OCI-LY3 (cell line): ENCODE data around the gene AUTS2.

Experiments used
- H2AFZ ChIP-seq: fragments of 200-600, 300-600 bp; shearing (Covaris generic); 2 replicates; pipeline ENCODE4 v1.6.0; 2014; ENCODE audit warnings: antibody characterized with exemption, low read depth, low read length
- H3K27ac ChIP-seq: fragments of 200-600, 300-600 bp; sonication (generic); 2 replicates; pipeline ENCODE4 v1.5.1; 2014; ENCODE audit warnings: mild to moderate bottlenecking, low read length, moderate library complexity, mixed read lengths
- H3K27me3 ChIP-seq: fragments of 200-600, 300-600 bp; sonication (generic); 2 replicates; pipeline ENCODE4 v1.6.1; 2014; ENCODE audit warnings: low read depth, low read length, mixed read lengths
- H3K36me3 ChIP-seq: fragments of 200-600, 300-600 bp; sonication (generic); replicated peaks from 2 replicates; pipeline ENCODE3; 2014; ENCODE audit warnings: low read depth, low read length, mixed read lengths
- H3K4me1 ChIP-seq: fragments of 300-600, 200-600 bp; sonication (generic); 2 replicates; pipeline ENCODE4 v1.6.1; 2014; ENCODE audit warnings: low read length, mixed read lengths
- H3K4me2 ChIP-seq: fragments of 200-600, 300-600 bp; sonication (generic); 2 replicates; pipeline ENCODE4 v1.6.1; 2014; ENCODE audit warnings: low read length, mixed read lengths
- H3K4me3 ChIP-seq: fragments of 300-600, 200-600 bp; sonication (generic); 2 replicates; pipeline ENCODE4 v1.5.1; 2014; ENCODE audit warnings: antibody characterized with exemption, mild to moderate bottlenecking, low read length, moderate library complexity
- H3K79me2 ChIP-seq: fragments of 300-600, 200-600 bp; shearing (Covaris generic); 2 replicates; pipeline ENCODE4 v1.6.1; 2014; ENCODE audit warnings: mild to moderate bottlenecking, low read length, mixed read lengths
- H3K9ac ChIP-seq: fragments of 300-600, 200-600 bp; shearing (Covaris generic); 2 replicates; pipeline ENCODE4 v1.6.0; 2014; ENCODE audit warnings: mild to moderate bottlenecking, low read length, moderate library complexity
- H3K9me3 ChIP-seq: fragments of 200-600, 300-600 bp; shearing (Covaris generic); 2 replicates; pipeline ENCODE4 v1.6.1; 2014; ENCODE audit warnings: low read length, mixed read lengths; ENCODE audit not compliant: insufficient read depth
- H4K20me1 ChIP-seq: fragments of 200-600, 300-600 bp; sonication (generic); 2 replicates; pipeline ENCODE4 v1.6.1; 2016; ENCODE audit warnings: low read length, mixed read lengths; ENCODE audit not compliant: insufficient read depth
- EZH2phosphoT487 ChIP-seq: fragments of 200-600 bp; shearing (Covaris generic); IDR thresholded peaks from 2 replicates; pipeline ENCODE4 v1.6.1; 2018; ENCODE audit warnings: antibody characterized with exemption, mixed run types, low read depth
- TF ChIP-seq, protein P1 (sequence below): fragments of 200-600, 300-600 bp; sonication (generic); IDR thresholded peaks from 2 replicates; pipeline ENCODE4 v1.5.1; 2014; ENCODE audit warnings: antibody characterized with exemption, low read length, low read depth

Gene AUTS2

DNA sequence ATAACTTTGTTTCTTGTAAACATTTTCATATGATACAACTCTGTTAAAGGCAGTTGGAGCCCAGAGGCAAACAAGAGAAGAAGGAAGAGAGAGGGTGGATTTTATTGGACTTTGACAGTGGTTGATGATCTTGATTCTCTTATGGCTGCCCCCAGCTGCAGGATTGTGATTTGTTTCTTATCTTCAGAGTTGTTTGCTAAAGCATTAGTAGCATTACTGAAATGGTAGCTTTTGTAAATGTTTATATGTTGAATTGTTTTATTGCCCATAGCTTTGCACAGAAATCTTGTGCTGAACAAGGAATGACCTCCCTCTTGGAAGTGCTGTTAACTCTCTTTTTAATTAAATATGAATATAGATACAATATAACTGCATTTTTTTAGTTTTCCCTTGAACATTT, 309.4 kb downstream of the AUTS2 start:
- H3K27ac ChIP-seq = no peak overlapping the region
- H4K20me1 ChIP-seq = no peaks in the 10 kb centered on the region
- H3K27me3 ChIP-seq = no peaks in the 10 kb centered on the region
- peaks cover 3% of the 10 kb centered on the region; the same call in 1 of the 2 replicates for H3K9me3 ChIP-seq
- H3K79me2 ChIP-seq = no peaks in the 10 kb centered on the region
- no peak overlapping the region for H3K4me3 ChIP-seq
- no peak overlapping the region for H3K9ac ChIP-seq
- H2AFZ ChIP-seq = no peak overlapping the region
- TF ChIP-seq, protein P1, sequence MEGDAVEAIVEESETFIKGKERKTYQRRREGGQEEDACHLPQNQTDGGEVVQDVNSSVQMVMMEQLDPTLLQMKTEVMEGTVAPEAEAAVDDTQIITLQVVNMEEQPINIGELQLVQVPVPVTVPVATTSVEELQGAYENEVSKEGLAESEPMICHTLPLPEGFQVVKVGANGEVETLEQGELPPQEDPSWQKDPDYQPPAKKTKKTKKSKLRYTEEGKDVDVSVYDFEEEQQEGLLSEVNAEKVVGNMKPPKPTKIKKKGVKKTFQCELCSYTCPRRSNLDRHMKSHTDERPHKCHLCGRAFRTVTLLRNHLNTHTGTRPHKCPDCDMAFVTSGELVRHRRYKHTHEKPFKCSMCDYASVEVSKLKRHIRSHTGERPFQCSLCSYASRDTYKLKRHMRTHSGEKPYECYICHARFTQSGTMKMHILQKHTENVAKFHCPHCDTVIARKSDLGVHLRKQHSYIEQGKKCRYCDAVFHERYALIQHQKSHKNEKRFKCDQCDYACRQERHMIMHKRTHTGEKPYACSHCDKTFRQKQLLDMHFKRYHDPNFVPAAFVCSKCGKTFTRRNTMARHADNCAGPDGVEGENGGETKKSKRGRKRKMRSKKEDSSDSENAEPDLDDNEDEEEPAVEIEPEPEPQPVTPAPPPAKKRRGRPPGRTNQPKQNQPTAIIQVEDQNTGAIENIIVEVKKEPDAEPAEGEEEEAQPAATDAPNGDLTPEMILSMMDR = no peak
- no peak for TF ChIP-seq EZH2phosphoT487
- H3K36me3 ChIP-seq = no peaks in the 10 kb centered on the region
- H3K4me1 ChIP-seq = no peaks in the 10 kb centered on the region
- no peak overlapping the region for H3K4me2 ChIP-seq

DNA sequence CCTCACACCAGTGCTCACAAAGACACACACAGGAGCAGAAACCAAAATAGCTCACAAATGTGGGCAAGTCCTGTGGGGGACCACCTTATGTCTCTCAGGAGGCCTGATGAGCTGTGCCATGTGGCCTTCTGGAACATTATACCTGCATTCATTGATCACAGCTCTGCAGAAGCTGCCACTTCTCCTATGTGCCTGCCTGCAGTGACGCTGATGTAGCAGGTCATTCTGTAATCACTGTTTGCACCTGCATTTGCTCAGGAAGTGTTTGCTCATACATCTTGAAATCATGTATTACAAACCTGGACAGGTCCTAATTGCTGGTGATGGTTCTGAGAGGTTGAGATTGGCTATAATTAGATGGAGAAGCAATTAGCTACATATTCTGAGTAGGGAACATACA, 310.2 kb downstream of the AUTS2 start:
- Histone ChIP-seq H3K4me3 (no peak overlapping the region), H3K79me2 (no peaks in the 10 kb centered on the region), H3K4me2 (no peak overlapping the region), H3K27me3 (no peaks in the 10 kb centered on the region), H3K27ac (no peak overlapping the region), H3K36me3 (no peaks in the 10 kb centered on the region), H3K9ac (no peak overlapping the region), H3K4me1 (no peaks in the 10 kb centered on the region), H3K9me3 (peaks cover 3% of the 10 kb centered on the region; the same call in 1 of the 2 replicates), H2AFZ (no peak overlapping the region), H4K20me1 (no peaks in the 10 kb centered on the region)
- TF ChIP-seq EZH2phosphoT487 = no peak
- TF ChIP-seq, protein P1 = no peak

DNA sequence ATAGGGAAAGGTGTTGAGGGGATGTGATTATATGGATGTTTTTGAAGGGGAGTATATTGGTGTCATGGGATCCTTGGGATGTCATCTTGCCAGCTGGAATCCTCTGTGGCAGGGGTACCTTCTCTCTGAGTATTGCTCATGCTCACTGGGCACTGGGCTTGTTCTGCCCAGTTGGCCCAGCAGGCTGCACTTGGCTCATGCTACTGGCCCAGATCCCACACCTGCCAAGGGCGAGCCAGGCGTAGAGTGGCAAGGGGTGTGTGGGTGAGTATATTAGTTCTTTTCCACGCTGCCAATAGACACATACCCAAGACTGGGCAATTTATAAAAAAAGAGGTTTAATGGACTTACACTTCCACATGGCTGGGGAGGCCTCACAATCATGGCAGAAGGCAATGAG, 311.9 kb downstream of the AUTS2 start:
- Histone ChIP-seq H3K9me3 (peaks cover 3% of the 10 kb centered on the region; the same call in 1 of the 2 replicates), H3K36me3 (no peaks in the 10 kb centered on the region), H3K4me3 (no peak overlapping the region), H3K79me2 (no peaks in the 10 kb centered on the region), H3K27me3 (no peaks in the 10 kb centered on the region), H3K4me2 (no peak overlapping the region), H3K27ac (no peak overlapping the region), H3K9ac (no peak overlapping the region), H4K20me1 (no peaks in the 10 kb centered on the region), H2AFZ (no peak overlapping the region), H3K4me1 (no peaks in the 10 kb centered on the region)
- TF ChIP-seq, protein P1 = no peak
- TF ChIP-seq EZH2phosphoT487 = no peak

DNA sequence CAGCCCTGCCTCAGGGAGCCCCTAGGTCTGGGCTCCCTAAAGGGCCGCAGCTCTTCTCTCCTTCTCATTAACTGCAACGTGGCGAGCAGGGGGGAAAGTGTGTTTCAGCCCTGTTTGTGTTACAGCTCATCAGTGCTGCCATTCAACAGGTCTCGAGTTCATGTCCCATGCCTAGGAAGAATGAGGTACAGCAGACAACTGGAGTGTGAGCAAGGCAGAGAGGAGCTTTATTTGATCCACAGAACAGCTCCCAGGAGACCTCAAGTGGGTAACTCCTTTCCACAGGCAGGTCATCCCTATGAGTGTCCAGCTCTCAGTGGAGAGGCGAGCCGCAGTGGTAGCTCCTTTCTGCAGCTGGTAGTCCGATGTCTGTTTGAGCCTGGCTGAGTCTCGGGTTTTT, 313.1 kb downstream of the AUTS2 start:
- no peak overlapping the region for H3K4me3 ChIP-seq

More for the DNA sequence above, 313.1 kb downstream of the AUTS2 start:
- no peak overlapping the region for H3K4me2 ChIP-seq
- no peaks in the 10 kb centered on the region for H3K4me1 ChIP-seq
- TF ChIP-seq EZH2phosphoT487 = no peak
- TF ChIP-seq, protein P1 = no peak
- peaks cover 3% of the 10 kb centered on the region; the same call in 1 of the 2 replicates for H3K9me3 ChIP-seq
- H3K36me3 ChIP-seq = no peaks in the 10 kb centered on the region
- no peak overlapping the region for H3K27ac ChIP-seq
- H2AFZ ChIP-seq = no peak overlapping the region
- H3K79me2 ChIP-seq = no peaks in the 10 kb centered on the region
- no peak overlapping the region for H3K9ac ChIP-seq
- no peaks in the 10 kb centered on the region for H4K20me1 ChIP-seq
- H3K27me3 ChIP-seq = no peaks in the 10 kb centered on the region
